CD4-positive, alpha-beta T cell treated with Interleukin-6 at 100 ng/mL for 8 hours (primary cell): Measurements from ENCODE around the gene GGA2.
"Not testable (repeated sequence)": the region's sequence is repeated elsewhere in the genome, so short reads cannot be mapped to it uniquely, and the experiment has no call there.

Source experiments
- DNase-seq: peaks from one replicate; pipeline ENCODE4 v3.0.0-alpha.2; 2020; ENCODE audit warnings: mixed read lengths, low spot score

Gene GGA2

GRCh38 chr16:23524886-23525285 lies 14.6 kb upstream of the GGA2 start:
- no peak for DNase-seq

- DNase-seq, result no peak
These were observed 13.6 kb upstream of the GGA2 start for GRCh38 chr16:23523876-23524385.

- no peak for DNase-seq
These were observed 13.0 kb upstream of the GGA2 start for GRCh38 chr16:23523321-23523720.

GRCh38 chr16:23521965-23522364 lies 11.7 kb upstream of the GGA2 start:
- no peak for DNase-seq

- DNase-seq, result no peak
These were observed 10.9 kb upstream of the GGA2 start for GRCh38 chr16:23521037-23521743.

GRCh38 chr16:23520500-23520899 lies 10.2 kb upstream of the GGA2 start:
- no peak for DNase-seq

- no peak for DNase-seq
These were observed 9.0 kb upstream of the GGA2 start for GRCh38 chr16:23519282-23519681.

- DNase-seq, result no peak
These were observed 8.2 kb upstream of the GGA2 start for GRCh38 chr16:23518435-23518891.

GRCh38 chr16:23516366-23517137 lies 6.3 kb upstream of the GGA2 start:
- DNase-seq, result no peak

- DNase-seq, result no peak
These were observed 5.6 kb upstream of the GGA2 start for GRCh38 chr16:23515881-23516280.

GRCh38 chr16:23514381-23515152 lies 4.3 kb upstream of the GGA2 start:
- peak; percentile 44 for DNase-seq

GRCh38 chr16:23512168-23512695 lies 1.9 kb upstream of the GGA2 start:
- DNase-seq, result no peak

- DNase-seq, result no peak
These were observed 1.4 kb upstream of the GGA2 start for GRCh38 chr16:23511731-23512130.

GRCh38 chr16:23510915-23511270 lies 599 bp upstream of the GGA2 start:
- DNase-seq, result not testable (repeated sequence)

- DNase-seq, result no peak
These were observed 521 bp downstream of the GGA2 start for GRCh38 chr16:23509782-23510163.

- no peak for DNase-seq
These were observed 896 bp downstream of the GGA2 start for GRCh38 chr16:23509441-23509754.

- no peak for DNase-seq
These were observed 1.5 kb downstream of the GGA2 start for GRCh38 chr16:23508589-23509440.

- DNase-seq, result no peak
These were observed 3.7 kb downstream of the GGA2 start for GRCh38 chr16:23506606-23506994.

- DNase-seq, result no peak
These were observed 4.4 kb downstream of the GGA2 start for GRCh38 chr16:23505671-23506605.

- no peak for DNase-seq
These were observed 5.1 kb downstream of the GGA2 start for GRCh38 chr16:23505180-23505665.
